GM06990 (cell line): ENCODE measurements around the gene RIBC2.

Experiments
- DNase-seq: peaks from one replicate; pipeline ENCODE4 v3.0.0-alpha.2; 2011; ENCODE audit not compliant: insufficient read length; ENCODE audit errors: extremely low read depth
- H3K27me3 ChIP-seq: replicated peaks from 2 replicates; pipeline ENCODE4 v1.6.0; 2011; ENCODE audit warnings: low read length; ENCODE audit not compliant: control insufficient read depth, insufficient read depth
- H3K36me3 ChIP-seq: 2 replicates; pipeline ENCODE4 v1.5.1; 2011; ENCODE audit warnings: low read length; ENCODE audit not compliant: control insufficient read depth, insufficient read depth
- H3K4me3 ChIP-seq: replicated peaks from 2 replicates; pipeline ENCODE4 v1.5.1; 2011; ENCODE audit warnings: low read depth, mild to moderate bottlenecking, control low read depth, low read length
- CTCF ChIP-seq: IDR thresholded peaks from 2 replicates; pipeline ENCODE4 v1.5.1; 2011; ENCODE audit warnings: low read length, control low read depth, mild to moderate bottlenecking, inconsistent platforms; ENCODE audit not compliant: insufficient read depth, poor library complexity, severe bottlenecking

RIBC2 gene

GRCh38 chr22:45421349-45422055 is 8.0 kb downstream of the RIBC2 start:
- TF ChIP-seq CTCF: no peak
- DNase-seq: no peak
- H3K27me3 ChIP-seq: no peaks in the 10 kb centered on the region; the same call in 1 of the 2 replicates
- H3K4me3 ChIP-seq: no peak overlapping the region
- no peaks in the 10 kb centered on the region for H3K36me3 ChIP-seq

- no peak for TF ChIP-seq CTCF
- Histone ChIP-seq H3K36me3 (no peaks in the 10 kb centered on the region), H3K4me3 (no peak overlapping the region), H3K27me3 (no peaks in the 10 kb centered on the region; the same call in none of the 2 replicates)
- DNase-seq: no peak
Measured at GRCh38 chr22:45422237-45422983, 8.9 kb downstream of the RIBC2 start.

GRCh38 chr22:45423524-45423923 is 10.0 kb downstream of the RIBC2 start:
- no peak for TF ChIP-seq CTCF
- no peak for DNase-seq
- Histone ChIP-seq H3K36me3 (no peaks in the 10 kb centered on the region), H3K4me3 (no peak overlapping the region), H3K27me3 (no peaks in the 10 kb centered on the region; the same call in none of the 2 replicates)

- no peak for TF ChIP-seq CTCF
- Histone ChIP-seq H3K36me3 (no peaks in the 10 kb centered on the region), H3K4me3 (no peak overlapping the region), H3K27me3 (no peaks in the 10 kb centered on the region; the same call in none of the 2 replicates)
- DNase-seq: no peak
Measured at GRCh38 chr22:45424241-45424731, 10.8 kb downstream of the RIBC2 start.

- Histone ChIP-seq H3K27me3 (no peaks in the 10 kb centered on the region; the same call in none of the 2 replicates), H3K4me3 (no peak overlapping the region), H3K36me3 (no peaks in the 10 kb centered on the region)
- no peak for DNase-seq
- TF ChIP-seq CTCF: no peak
Measured at GRCh38 chr22:45425101-45425500, 11.6 kb downstream of the RIBC2 start.
